ENCODE measurements around the gene OR8D2. TPM values are rescaled to one million over a fixed set of nuclear protein-coding genes. Genes with fewer than 3 reads are reported as not detected.

OR8D2 gene
- total and polyA plus RNA-seq, 7 donors, result not detected

DNA sequence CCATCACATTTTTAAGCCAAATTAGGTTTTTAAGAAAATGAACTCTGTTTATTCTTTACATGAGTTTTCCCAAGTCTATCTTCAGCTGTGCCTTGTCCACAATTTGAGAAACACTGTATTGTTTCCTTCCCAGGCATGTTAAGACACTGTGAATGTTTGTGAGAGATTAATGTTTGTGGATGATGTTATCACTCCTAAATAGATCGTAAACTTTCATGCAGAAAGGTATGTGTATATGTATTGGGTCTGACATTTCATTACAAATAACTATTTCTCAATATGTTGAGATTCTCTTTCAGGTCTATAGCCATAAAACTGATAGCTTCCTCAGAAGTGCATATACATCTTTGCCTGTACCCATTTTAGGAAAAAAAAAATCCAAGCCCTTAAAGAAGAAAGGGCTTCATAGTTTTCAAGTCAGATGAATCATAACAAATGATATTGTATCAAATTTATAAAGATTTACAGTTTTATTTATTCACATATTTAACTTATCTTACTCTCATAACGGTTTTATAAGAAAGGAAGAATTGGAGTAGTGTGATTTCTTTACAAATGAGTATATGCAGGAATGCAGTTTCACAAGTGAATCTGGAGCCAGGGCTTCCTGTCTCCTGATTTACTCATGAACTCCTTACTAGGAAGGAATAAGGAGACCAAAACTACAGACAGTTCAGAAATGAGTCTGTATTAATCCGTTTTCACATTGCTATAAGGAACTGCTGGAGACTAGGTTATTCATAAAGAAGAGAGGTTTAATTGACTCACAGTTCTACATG is 17.5 kb downstream of the OR8D2 start:
- H3K36me3 ChIP-seq (ENCODE audit: insufficient read depth in 1 of 2, low read depth in 1 of 2), result no peaks in the 10 kb centered on the region
- TF ChIP-seq, protein P1, sequence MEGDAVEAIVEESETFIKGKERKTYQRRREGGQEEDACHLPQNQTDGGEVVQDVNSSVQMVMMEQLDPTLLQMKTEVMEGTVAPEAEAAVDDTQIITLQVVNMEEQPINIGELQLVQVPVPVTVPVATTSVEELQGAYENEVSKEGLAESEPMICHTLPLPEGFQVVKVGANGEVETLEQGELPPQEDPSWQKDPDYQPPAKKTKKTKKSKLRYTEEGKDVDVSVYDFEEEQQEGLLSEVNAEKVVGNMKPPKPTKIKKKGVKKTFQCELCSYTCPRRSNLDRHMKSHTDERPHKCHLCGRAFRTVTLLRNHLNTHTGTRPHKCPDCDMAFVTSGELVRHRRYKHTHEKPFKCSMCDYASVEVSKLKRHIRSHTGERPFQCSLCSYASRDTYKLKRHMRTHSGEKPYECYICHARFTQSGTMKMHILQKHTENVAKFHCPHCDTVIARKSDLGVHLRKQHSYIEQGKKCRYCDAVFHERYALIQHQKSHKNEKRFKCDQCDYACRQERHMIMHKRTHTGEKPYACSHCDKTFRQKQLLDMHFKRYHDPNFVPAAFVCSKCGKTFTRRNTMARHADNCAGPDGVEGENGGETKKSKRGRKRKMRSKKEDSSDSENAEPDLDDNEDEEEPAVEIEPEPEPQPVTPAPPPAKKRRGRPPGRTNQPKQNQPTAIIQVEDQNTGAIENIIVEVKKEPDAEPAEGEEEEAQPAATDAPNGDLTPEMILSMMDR (IDR thresholded peaks at IDR 0.05), result no peak
- no peak overlapping the region for H3K27ac ChIP-seq
- intact Hi-C loops (cut with DNase I), result no loop called here
- no peak overlapping the region for H3K4me3 ChIP-seq
- H3K9me3 ChIP-seq, result no peaks in the 10 kb centered on the region
- ATAC-seq (no peak), DNase-seq (no peak)
- H3K4me1 ChIP-seq, result no peaks in the 10 kb centered on the region
- WGBS, 3 donors, result 49 to 52% (median 50%) methylated on average over 3 of the region's 3 CpGs
- no peaks in the 10 kb centered on the region for H3K27me3 ChIP-seq (ENCODE audit: insufficient read depth in 3 of 3, low read length in 2 of 3)

DNA sequence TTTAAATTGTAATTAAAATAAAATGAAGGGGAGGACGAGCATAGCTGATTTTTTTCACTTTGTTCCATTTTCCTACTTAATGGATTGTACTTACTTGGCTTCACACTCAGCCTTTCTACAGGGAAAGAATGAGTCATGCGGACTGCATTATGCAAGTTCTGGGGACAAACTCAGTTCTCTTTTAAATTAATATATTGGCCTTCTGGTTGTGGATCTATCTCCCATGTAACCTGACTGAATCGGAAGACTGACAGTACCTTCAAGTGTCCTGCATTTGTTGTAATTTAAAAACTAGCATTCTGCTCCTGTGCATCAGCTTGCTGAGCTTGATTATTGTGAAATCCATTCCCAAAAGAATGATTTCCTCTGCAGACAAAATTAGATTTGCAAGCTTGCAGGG is 18.4 kb downstream of the OR8D2 start:
- WGBS, 3 donors, result 73 to 78% (median 73%) methylated on average over 3 of the region's 3 CpGs
- intact Hi-C loops (cut with DNase I), result no loop called here
- ATAC-seq, result no peak
- Histone ChIP-seq H3K27me3 (ENCODE audit: insufficient read depth in 3 of 3, low read length in 2 of 3) (no peaks in the 10 kb centered on the region), H3K9me3 (no peaks in the 10 kb centered on the region), H3K4me3 (no peak overlapping the region), H3K4me1 (no peaks in the 10 kb centered on the region), H3K36me3 (ENCODE audit: insufficient read depth in 1 of 2, low read depth in 1 of 2) (no peaks in the 10 kb centered on the region), H3K27ac (no peak overlapping the region)
- TF ChIP-seq, protein P1 (IDR thresholded peaks at IDR 0.05), result no peak
- no peak for DNase-seq

DNA sequence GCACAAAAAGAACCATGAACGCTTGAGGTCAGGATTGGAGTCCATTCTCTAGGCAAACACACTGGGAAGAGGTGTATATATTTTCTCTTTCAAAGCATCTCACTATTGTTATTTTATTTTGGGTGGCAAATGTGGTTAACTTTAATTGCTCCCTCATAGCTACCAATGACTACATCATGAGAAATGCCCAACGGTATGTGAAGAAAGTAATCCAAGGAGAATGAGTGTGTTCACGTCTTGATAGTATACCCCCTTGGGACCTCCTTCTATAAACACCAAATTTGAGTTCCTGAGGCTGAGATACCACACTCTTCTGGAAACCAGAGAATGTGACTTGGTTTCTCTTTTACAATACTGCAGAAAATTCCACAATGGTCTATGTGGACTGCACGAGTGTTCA is 22.1 kb downstream of the OR8D2 start:
- intact Hi-C loops (cut with DNase I), result no loop called here
- TF ChIP-seq, protein P1 (IDR thresholded peaks at IDR 0.05), result no peak
- DNase-seq, result no peak
- H3K9me3 ChIP-seq, result no peaks in the 10 kb centered on the region
- no peaks in the 10 kb centered on the region for H3K36me3 ChIP-seq (ENCODE audit: insufficient read depth in 1 of 2, low read depth in 1 of 2)
- 70 to 78% (median 72%) methylated on average over 4 of the region's 4 CpGs for WGBS, 3 donors
- no peaks in the 10 kb centered on the region for H3K27me3 ChIP-seq (ENCODE audit: insufficient read depth in 3 of 3, low read length in 2 of 3)
- no peak for ATAC-seq
- no peaks in the 10 kb centered on the region for H3K4me1 ChIP-seq
- H3K27ac ChIP-seq, result no peak overlapping the region
- H3K4me3 ChIP-seq, result no peak overlapping the region

DNA sequence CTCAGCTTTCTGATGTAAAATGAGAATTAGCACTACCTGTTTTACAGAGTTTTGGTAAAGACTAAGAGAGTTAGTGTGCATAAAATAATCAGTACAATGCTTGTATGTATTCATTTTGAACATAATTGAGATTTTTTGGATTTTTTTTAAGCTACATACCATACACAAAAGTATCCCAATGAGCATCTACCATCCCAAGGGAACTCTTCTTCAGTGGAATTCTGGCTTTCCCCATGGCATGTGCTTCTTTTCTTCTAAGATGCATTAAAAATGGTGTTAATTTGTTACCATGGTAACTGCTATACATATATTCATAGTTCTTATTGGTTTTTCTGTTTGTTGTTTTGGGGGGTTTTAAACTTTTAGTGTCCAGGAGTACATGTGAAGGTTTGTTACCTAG is 24.0 kb downstream of the OR8D2 start:
- Histone ChIP-seq H3K9me3 (no peaks in the 10 kb centered on the region), H3K27me3 (ENCODE audit: insufficient read depth in 3 of 3, low read length in 2 of 3) (no peaks in the 10 kb centered on the region), H3K4me3 (no peak overlapping the region), H3K4me1 (no peaks in the 10 kb centered on the region), H3K36me3 (ENCODE audit: insufficient read depth in 1 of 2, low read depth in 1 of 2) (no peaks in the 10 kb centered on the region), H3K27ac (no peak overlapping the region)
- DNase-seq (no peak), ATAC-seq (no peak)
- intact Hi-C loops (cut with DNase I), result no loop called here
- TF ChIP-seq, protein P1 (IDR thresholded peaks at IDR 0.05), result no peak

DNA sequence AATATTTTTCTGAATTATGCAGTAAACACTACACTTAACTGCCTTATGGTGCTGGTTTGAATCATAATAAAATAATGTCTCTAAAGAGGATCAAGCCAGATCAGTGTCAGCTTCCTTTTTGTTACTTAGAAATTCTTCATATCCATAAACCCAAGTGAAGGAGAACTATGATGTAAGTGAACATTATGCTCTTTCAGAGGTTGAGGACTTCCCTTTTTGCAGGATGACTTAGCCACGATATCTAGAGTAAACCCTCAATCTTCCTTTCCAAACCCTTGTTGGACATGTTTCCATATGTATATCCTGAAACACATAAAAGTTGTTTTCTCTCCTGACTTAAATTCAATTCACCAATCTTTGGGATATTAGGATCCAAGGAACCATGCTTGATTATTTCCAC is 25.3 kb downstream of the OR8D2 start:
- intact Hi-C loops (cut with DNase I), result no loop called here
- no peak overlapping the region for H3K4me3 ChIP-seq
- TF ChIP-seq, protein P1 (IDR thresholded peaks at IDR 0.05), result no peak
- H3K27ac ChIP-seq, result no peak overlapping the region
- no peaks in the 10 kb centered on the region for H3K27me3 ChIP-seq (ENCODE audit: insufficient read depth in 3 of 3, low read length in 2 of 3)
- 74 to 85% (median 74%) methylated on average over 1 of the region's 1 CpG for WGBS, 3 donors
- H3K9me3 ChIP-seq, result no peaks in the 10 kb centered on the region
- no peak for DNase-seq
- no peaks in the 10 kb centered on the region for H3K36me3 ChIP-seq (ENCODE audit: insufficient read depth in 1 of 2, low read depth in 1 of 2)
- ATAC-seq, result no peak
- H3K4me1 ChIP-seq, result no peaks in the 10 kb centered on the region

All from psoas muscle (tissue), 8 donors.